GM12878 (cell line): ENCODE results near the gene IQGAP2. TPM values are rescaled to one million over a fixed set of nuclear protein-coding genes. Genes with fewer than 3 reads are reported as not detected.

Experiments used
- ATAC-seq: fragments of 200-7000 bp; cut with Tn5 transposase; 3 replicates; pipeline ENCODE4 v1.9.1; 2020; ENCODE audit warnings: mild to moderate bottlenecking, moderate library complexity
- BruUV-seq: library from RNA; stranded (reverse); fragments of 400-500 nt; replicated peaks from 2 replicates; lab custom pipeline; 2021; lab: Mats Ljungman, UMichigan
- CTCF ChIA-PET: fragments of 300-600 bp; sonication (Branson Sonifier 250); formaldehyde crosslinking; extraction: SDS; loops from one replicate; lab custom pipeline; 2021; ENCODE audit warnings: inconsistent platforms; lab: Yijun Ruan, JAX
- POLR2A ChIA-PET: fragments of 350-600 bp; formaldehyde crosslinking; extraction: SDS; loops from one replicate; lab custom pipeline; 2021; ENCODE audit warnings: inconsistent platforms; lab: Charles Lee
- RAD21 ChIA-PET: fragments of 300-600 bp; sonication (Branson Sonifier 250); formaldehyde crosslinking; loops from one replicate; lab custom pipeline; 2023; ENCODE audit warnings: antibody characterized with exemption; ENCODE audit not compliant: unreplicated experiment; lab: Charles Lee
- SMC1A ChIA-PET: fragments of 300-600 bp; sonication (Branson Sonifier 250); formaldehyde crosslinking; loops from one replicate; lab custom pipeline; 2023; ENCODE audit not compliant: unreplicated experiment, uncharacterized antibody; lab: Charles Lee
- DNase-seq: peaks from one replicate; pipeline ENCODE4 v3.0.0-alpha.2; 2011; ENCODE audit warnings: low read depth, low spot score
- FAIRE-seq: peaks from 3 replicates; lab custom pipeline; 2011; peaks lifted over from hg19 to GRCh38; lab: Jason Lieb, UNC
- H2AFZ ChIP-seq: 2 replicates; pipeline ENCODE4 v1.6.0; 2011; ENCODE audit warnings: low read depth, low read length, control low read depth; ENCODE audit not compliant: control insufficient read depth
- H3K27ac ChIP-seq: 2 replicates; pipeline ENCODE4 v1.5.1; 2011; ENCODE audit warnings: control low read depth; ENCODE audit not compliant: control insufficient read depth, insufficient read depth
- H3K27me3 ChIP-seq, 2 experiments: replicated peaks in 1 of 2; 2 replicates each; pipeline versions ENCODE4 v1.6.0 to v1.6.1; 2011; ENCODE audit warnings: low read length in 1 of 2; ENCODE audit not compliant: control insufficient read depth in 2 of 2, insufficient read depth in 2 of 2
- H3K36me3 ChIP-seq, 2 experiments: 2 replicates each; pipeline ENCODE4 v1.5.1; 2011; ENCODE audit warnings: low read length in 1 of 2; ENCODE audit not compliant: control insufficient read depth in 2 of 2, insufficient read depth in 2 of 2
- H3K4me1 ChIP-seq: 2 replicates; pipeline ENCODE4 v1.6.1; 2011; ENCODE audit warnings: mild to moderate bottlenecking, low read length, moderate library complexity, mixed read lengths; ENCODE audit not compliant: control insufficient read depth, insufficient read depth
- H3K4me2 ChIP-seq: 2 replicates; pipeline ENCODE4 v1.6.0; 2011; ENCODE audit warnings: control low read depth; ENCODE audit not compliant: control insufficient read depth, insufficient read depth
- H3K4me3 ChIP-seq: fragments of 200-600 bp; sonication (generic); 2 replicates; pipeline ENCODE4 v1.5.1; 2016
- H3K79me2 ChIP-seq: 2 replicates; pipeline ENCODE4 v1.6.0; 2011; ENCODE audit warnings: low read length; ENCODE audit not compliant: control insufficient read depth, insufficient read depth
- H3K9ac ChIP-seq: 2 replicates; pipeline ENCODE4 v1.8.0; 2011; ENCODE audit warnings: low read length, control low read depth, mixed read lengths; ENCODE audit not compliant: control insufficient read depth, insufficient read depth
- H3K9me3 ChIP-seq: replicated peaks from 3 replicates; pipeline ENCODE4 v1.5.1; 2011; ENCODE audit warnings: mild to moderate bottlenecking, low read length; ENCODE audit not compliant: control insufficient read depth, insufficient read depth
- H4K20me1 ChIP-seq: 2 replicates; pipeline ENCODE4 v1.6.0; 2011; ENCODE audit not compliant: control insufficient read depth, insufficient read depth
- BCL11A ChIP-seq: IDR thresholded peaks from 2 replicates; pipeline ENCODE4 v1.6.1; 2011; ENCODE audit warnings: low read depth, low read length
- EGR1 ChIP-seq, 2 experiments: IDR thresholded peaks; 1 replicate in 1 of 2; 2 replicates in 1 of 2; pipeline ENCODE4 v1.6.1; 2011 to 2012; ENCODE audit warnings: low read depth in 2 of 2, low read length in 2 of 2, borderline replicate concordance in 1 of 2, mild to moderate bottlenecking in 1 of 2, moderate library complexity in 1 of 2
- JUND ChIP-seq: IDR thresholded peaks from 2 replicates; pipeline ENCODE4 v1.6.1; 2012; ENCODE audit warnings: low read depth, mild to moderate bottlenecking, low read length, improper control_type of control experiment, moderate library complexity
- MLLT1 ChIP-seq: fragments of 450-650 bp; IDR thresholded peaks from 2 replicates; pipeline ENCODE4 v1.6.1; 2016; ENCODE audit warnings: mild to moderate bottlenecking
- NR2F1 ChIP-seq: fragments of 450-650 bp; conservative IDR thresholded peaks from 2 replicates; pipeline ENCODE4 v1.6.1; 2017; ENCODE audit warnings: mild to moderate bottlenecking
- RAD51 ChIP-seq: fragments of 450-650 bp; IDR thresholded peaks from 2 replicates; pipeline ENCODE4 v1.6.1; 2016; ENCODE audit warnings: moderate library complexity, mild to moderate bottlenecking, inconsistent platforms
- RELA ChIP-seq: fragments of 450-650 bp; IDR thresholded peaks from 2 replicates; pipeline ENCODE4 v1.8.0; 2014; ENCODE audit warnings: borderline replicate concordance; ENCODE audit not compliant: partially characterized antibody
- SMAD5 ChIP-seq: IDR thresholded peaks from 2 replicates; pipeline ENCODE4 v1.6.1; 2016; ENCODE audit warnings: antibody characterized with exemption, low read depth
- SMARCA5 ChIP-seq: fragments of 450-650 bp; IDR thresholded peaks from 2 replicates; pipeline ENCODE4 v1.6.1; 2017; ENCODE audit warnings: mild to moderate bottlenecking
- ZBED1 ChIP-seq: IDR thresholded peaks from 2 replicates; pipeline ENCODE4 v1.6.1; 2016; ENCODE audit warnings: borderline replicate concordance
- ZNF217 ChIP-seq: fragments of 450-650 bp; IDR thresholded peaks from 2 replicates; pipeline ENCODE4 v1.6.1; 2017; ENCODE audit warnings: antibody characterized with exemption, mild to moderate bottlenecking
- ZNF24 ChIP-seq: fragments of 450-650 bp; IDR thresholded peaks from 2 replicates; pipeline ENCODE4 v1.6.1; 2017; ENCODE audit warnings: antibody characterized with exemption, mild to moderate bottlenecking
- ZZZ3 ChIP-seq: IDR thresholded peaks from 2 replicates; pipeline ENCODE4 v1.6.1; 2011; ENCODE audit warnings: low read depth; ENCODE audit not compliant: control insufficient read depth, insufficient read length
- WGBS: methylation state at CpG from one replicate; pipeline ENCODE4 v1.1.6; 2016; ENCODE audit warnings: low lambda C conversion rate; ENCODE audit not compliant: insufficient replicate concordance, insufficient coverage; ENCODE audit errors: missing lambda C conversion rate; 5-methylcytosine and 5-hydroxymethylcytosine counted together
- in situ Hi-C: fragments of 300-500 bp; cut with MboI; formaldehyde crosslinking; loops from 9 replicates; pipeline ENCODE4 v1.14.3; 2018; ENCODE audit warnings: mixed read lengths
- intact Hi-C: fragments of 100-400 bp; cut with micrococcal nuclease; formaldehyde crosslinking; loops from one replicate; pipeline ENCODE4 v1.14.2; 2022; ENCODE audit not compliant: unreplicated experiment
- polyA plus RNA-seq, 11 experiments: library from polyadenylated mRNA; depleted of rRNA in 4 of 11; unstranded in 6 of 11; stranded (reverse) in 5 of 11; fragments of >200 nt; fragmentation: Nextera tagmentation in 4 of 11; fragmentation: Illumina TruSeq in 1 of 11; extraction: Ambion mirVana in 4 of 11; extraction: Trizol in 1 of 11; gene quantifications; 1 replicate in 1 of 11; 2 replicates in 10 of 11; pipeline versions ENCODE4 v1.2.1 to v1.2.3, GENCODE V29; 2011 to 2016; ENCODE audit warnings: inconsistent platforms in 2 of 11, missing spikeins in 2 of 11, low read depth in 1 of 11
- total RNA-seq, 4 experiments: library from RNA; depleted of rRNA in 3 of 4; stranded (reverse); fragments of >200 nt in 3 of 4; fragmentation: Illumina TruSeq in 1 of 4; extraction: Trizol in 1 of 4; gene quantifications; 2 replicates each; pipeline versions ENCODE4 v1.2.1 to v1.2.3, GENCODE V29; 2013 to 2021

The IQGAP2 gene
- total and polyA plus RNA-seq, 10 of the 15 experiments (the other 5 are each of a cell fraction or from before 2014, with no cell fraction given) = 14.5 to 41.4 (median 21.8) TPM

DNA sequence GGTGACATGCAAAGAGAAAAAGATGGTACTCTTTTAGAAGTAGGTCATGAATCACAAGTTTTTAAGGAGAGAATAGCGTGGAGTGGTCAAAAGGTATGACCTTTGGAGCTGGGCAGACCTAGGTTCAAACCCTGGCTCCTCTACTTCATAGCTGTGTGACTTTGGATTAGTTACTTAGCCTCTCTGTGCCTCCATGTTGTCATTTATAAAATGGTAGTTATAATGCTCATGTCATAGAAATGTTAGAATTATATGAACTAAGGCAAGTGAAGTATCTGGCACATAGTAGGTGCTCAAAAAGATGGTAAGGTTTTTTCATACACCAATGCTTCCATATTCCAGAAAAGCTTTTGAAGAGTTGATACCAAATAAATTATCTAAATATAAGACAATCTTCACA lies 320.2 kb downstream of the IQGAP2 start:
- BruUV-seq = no TSS peak
- Histone ChIP-seq H3K4me2 (no peak overlapping the region), H4K20me1 (no peaks in the 10 kb centered on the region), H3K27me3 (no peaks in the 10 kb centered on the region), H3K4me1 (peaks cover 12% of the 10 kb centered on the region; the same call in 1 of the 2 replicates), H3K27ac (no peak overlapping the region), H3K36me3 (no peaks in the 10 kb centered on the region), H3K9ac (no peak overlapping the region), H3K79me2 (no peaks in the 10 kb centered on the region), H2AFZ (no peak overlapping the region), H3K4me3 (no peak overlapping the region), H3K9me3 (peaks cover 4% of the 10 kb centered on the region; the same call in 1 of the 3 replicates)
- SMC1A ChIA-PET = interaction anchor here (1.7 to 14.6 kb wide), 4 partner anchors 10 to 51 kb away, joined by 7 to 206 read pairs (median 106); no protein-coding TSS in a partner anchor
- no peak for TF ChIP-seq BCL11A
- TF ChIP-seq RELA = no peak
- TF ChIP-seq ZZZ3 = no peak
- no peak for TF ChIP-seq RAD51
- peak; percentile 77; the same call in 1 of the 2 replicates for TF ChIP-seq SMARCA5
- TF ChIP-seq ZNF217 = peak; percentile 94
- ATAC-seq = no peak
- RAD21 ChIA-PET = interaction anchor here (0.5 to 11.7 kb wide), 4 partner anchors 14 to 1175 kb away, joined by 3 to 254 read pairs (median 4); no protein-coding TSS in a partner anchor
- POLR2A ChIA-PET = interaction anchor here (6.2 kb wide), 1 partner anchor 13 kb away, joined by 144 read pairs; no protein-coding TSS in a partner anchor
- no peak for DNase-seq
- in situ Hi-C loops = no loop called here
- CTCF ChIA-PET = interaction anchor here (0.6 to 7.7 kb wide), 4 partner anchors 14 to 600 kb away, joined by 3 to 153 read pairs (median 14); no protein-coding TSS in a partner anchor
- FAIRE-seq = no peak
- WGBS = 31% methylated on average over 1 of the region's 1 CpG
- intact Hi-C loops = no loop called here

- Histone ChIP-seq H3K27ac (no peak overlapping the region), H3K27me3 (no peaks in the 10 kb centered on the region), H3K4me2 (no peak overlapping the region), H3K9me3 (peaks cover 4% of the 10 kb centered on the region; the same call in 1 of the 3 replicates), H3K79me2 (no peaks in the 10 kb centered on the region), H3K4me3 (no peak overlapping the region), H3K36me3 (no peaks in the 10 kb centered on the region), H2AFZ (no peak overlapping the region), H3K9ac (no peak overlapping the region), H3K4me1 (peaks cover 12% of the 10 kb centered on the region; the same call in 1 of the 2 replicates), H4K20me1 (no peaks in the 10 kb centered on the region)
- ChIA-PET CTCF (interaction anchor here (0.6 to 7.7 kb wide), 3 partner anchors 13 to 239 kb away, joined by 3 to 153 read pairs (median 24); no protein-coding TSS in a partner anchor), RAD21 (interaction anchor here (0.8 to 11.7 kb wide), 3 partner anchors 13 to 51 kb away, joined by 3 to 254 read pairs (median 6); no protein-coding TSS in a partner anchor), SMC1A (interaction anchor here (1.0 to 14.6 kb wide), 4 partner anchors 9 to 51 kb away, joined by 3 to 206 read pairs (median 106); no protein-coding TSS in a partner anchor), POLR2A (interaction anchor here (6.2 kb wide), 1 partner anchor 13 kb away, joined by 144 read pairs; no protein-coding TSS in a partner anchor)
- no peak for DNase-seq
- FAIRE-seq = no peak
- BruUV-seq = no TSS peak
- intact Hi-C loops = no loop called here
- in situ Hi-C loops = no loop called here
- no peak for ATAC-seq
- WGBS = 6% methylated on average over 1 of the region's 1 CpG
- TF ChIP-seq JUND (no peak), EGR1 (IDR thresholded peaks at IDR 0.05; ENCODE audit: borderline replicate concordance in 1 of 2, low read depth in 2 of 2, low read length in 2 of 2) (no peak), SMAD5 (no peak), MLLT1 (no peak), ZNF24 (no peak), ZBED1 (no peak), NR2F1 (no peak)
Observed at GRCh38 chr5:76723906-76724305, 320.8 kb downstream of the IQGAP2 start.
